IMR-90 (cell line): ENCODE measurements around the gene DHRSX. TPM values are rescaled to one million over a fixed set of nuclear protein-coding genes. Genes with fewer than 3 reads are reported as not detected.

Source experiments
- ATAC-seq: fragments of 200-7000 bp; cut with Tn5 transposase; 2 replicates; pipeline ENCODE4 v1.9.1; 2020; ENCODE audit warnings: low read depth, mild to moderate bottlenecking, moderate library complexity
- BruUV-seq: library from RNA; stranded (reverse); fragments of 400-500 nt; replicated peaks from 2 replicates; lab custom pipeline; 2021; lab: Mats Ljungman, UMichigan
- CTCF ChIA-PET: fragments of 300-600 bp; formaldehyde crosslinking; extraction: SDS; loops from one replicate; lab custom pipeline; 2021; ENCODE audit warnings: antibody characterized with exemption; lab: Yijun Ruan, JAX
- POLR2A ChIA-PET: fragments of 300-600 bp; sonication (Branson Sonifier 250); formaldehyde crosslinking; loops from one replicate; lab custom pipeline; 2022; ENCODE audit warnings: antibody characterized with exemption; ENCODE audit not compliant: unreplicated experiment; lab: Charles Lee
- DNase-seq: peaks from one replicate; pipeline ENCODE4 v3.0.0; 2013
- H2AFZ ChIP-seq: replicated peaks from 2 replicates; pipeline ENCODE3; 2013; ENCODE audit warnings: low read length, mild to moderate bottlenecking; ENCODE audit not compliant: poor library complexity
- H2AK5ac ChIP-seq: 2 replicates; pipeline ENCODE4 v1.6.1; 2013; ENCODE audit warnings: low read depth, low read length, inconsistent platforms
- H2AK9ac ChIP-seq: replicated peaks from 2 replicates; pipeline ENCODE3; 2013; ENCODE audit warnings: mild to moderate bottlenecking, low read depth, low read length, moderate library complexity; ENCODE audit not compliant: poor library complexity
- H2BK120ac ChIP-seq: 2 replicates; pipeline ENCODE4 v1.6.1; 2013; ENCODE audit warnings: low read depth, low read length, inconsistent platforms
- H2BK15ac ChIP-seq: 3 replicates; pipeline ENCODE4 v1.6.1; 2013; ENCODE audit warnings: low read depth, low read length, inconsistent platforms
- H2BK20ac ChIP-seq: 2 replicates; pipeline ENCODE4 v1.6.1; 2013; ENCODE audit warnings: low read depth, mild to moderate bottlenecking, inconsistent platforms, low read length, moderate library complexity
- H2BK5ac ChIP-seq: 2 replicates; pipeline ENCODE4 v1.6.1; 2013; ENCODE audit warnings: mild to moderate bottlenecking, low read depth, low read length, inconsistent platforms; ENCODE audit not compliant: poor library complexity, severe bottlenecking
- H3K14ac ChIP-seq: replicated peaks from 2 replicates; pipeline ENCODE4 v1.6.1; 2013; ENCODE audit warnings: low read depth, low read length, inconsistent platforms
- H3K18ac ChIP-seq: 2 replicates; pipeline ENCODE4 v1.6.1; 2013; ENCODE audit warnings: low read depth, low read length, control low read depth
- H3K23ac ChIP-seq: 2 replicates; pipeline ENCODE4 v1.6.1; 2013; ENCODE audit warnings: low read depth, low read length, inconsistent platforms
- H3K27ac ChIP-seq: 2 replicates; pipeline ENCODE4 v1.5.1; 2013; ENCODE audit warnings: mild to moderate bottlenecking, control low read depth, low read length; ENCODE audit not compliant: insufficient read depth
- H3K27me3 ChIP-seq: 2 replicates; pipeline ENCODE4 v1.6.1; 2013; ENCODE audit warnings: low read length; ENCODE audit not compliant: control insufficient read depth, insufficient read depth
- H3K36me3 ChIP-seq: 2 replicates; pipeline ENCODE4 v1.6.1; 2013; ENCODE audit warnings: low read length, mixed read lengths; ENCODE audit not compliant: control insufficient read depth, insufficient read depth
- H3K4ac ChIP-seq: 2 replicates; pipeline ENCODE4 v1.6.1; 2013; ENCODE audit warnings: low read depth, low read length, inconsistent platforms
- H3K4me1 ChIP-seq: 2 replicates; pipeline ENCODE4 v1.6.1; 2013; ENCODE audit warnings: low read length, mixed read lengths; ENCODE audit not compliant: control insufficient read depth, insufficient read depth
- H3K4me2 ChIP-seq: 2 replicates; pipeline ENCODE4 v1.6.1; 2013; ENCODE audit warnings: low read depth, mild to moderate bottlenecking, control low read depth, low read length, moderate library complexity
- H3K4me3 ChIP-seq: 2 replicates; pipeline ENCODE4 v1.5.1; 2013; ENCODE audit warnings: low read depth, mild to moderate bottlenecking, control low read depth, low read length, moderate library complexity; ENCODE audit not compliant: insufficient read depth
- H3K56ac ChIP-seq: 2 replicates; pipeline ENCODE4 v1.6.1; 2013; ENCODE audit warnings: low read length, inconsistent platforms; ENCODE audit not compliant: insufficient read depth; ENCODE audit errors: extremely low read depth
- H3K79me1 ChIP-seq, 2 experiments: 2 replicates each; pipeline ENCODE4 v1.6.1; 2013; ENCODE audit warnings: low read length in 2 of 2, inconsistent platforms in 1 of 2, low read depth in 1 of 2
- H3K9ac ChIP-seq: 2 replicates; pipeline ENCODE4 v1.6.1; 2013; ENCODE audit warnings: low read depth, low read length, control low read depth
- H3K9me1 ChIP-seq: 2 replicates; pipeline ENCODE4 v1.6.1; 2013; ENCODE audit warnings: low read length, inconsistent platforms; ENCODE audit not compliant: insufficient read depth
- H3K9me3 ChIP-seq: 2 replicates; pipeline ENCODE4 v1.6.1; 2013; ENCODE audit warnings: low read length; ENCODE audit not compliant: control insufficient read depth, insufficient read depth
- H4K20me1 ChIP-seq: 2 replicates; pipeline ENCODE4 v1.6.1; 2013; ENCODE audit warnings: low read length, inconsistent platforms; ENCODE audit not compliant: insufficient read depth
- H4K5ac ChIP-seq: 2 replicates; pipeline ENCODE4 v1.6.1; 2013; ENCODE audit warnings: mild to moderate bottlenecking, low read depth, low read length, control low read depth
- H4K8ac ChIP-seq, 2 experiments: 2 replicates each; pipeline ENCODE4 v1.6.1; 2013; ENCODE audit warnings: low read depth in 2 of 2, low read length in 2 of 2, control low read depth in 1 of 2, inconsistent platforms in 1 of 2
- H4K91ac ChIP-seq: 2 replicates; pipeline ENCODE4 v1.6.1; 2013; ENCODE audit warnings: low read depth, low read length, inconsistent platforms; ENCODE audit not compliant: insufficient read depth
- CHD1 ChIP-seq: IDR thresholded peaks from 2 replicates; pipeline ENCODE4 v1.6.1; 2012; ENCODE audit warnings: low read depth, low read length, improper control_type of control experiment
- FOS ChIP-seq: fragments of 150-350 bp; IDR thresholded peaks from 2 replicates; pipeline ENCODE4 v1.6.1; 2016; ENCODE audit warnings: low read depth, low read length
- RAD21 ChIP-seq: IDR thresholded peaks from 2 replicates; pipeline ENCODE4 v1.6.1; 2012; ENCODE audit warnings: low read length, improper control_type of control experiment
- RCOR1 ChIP-seq: IDR thresholded peaks from 2 replicates; pipeline ENCODE4 v1.6.1; 2012; ENCODE audit warnings: mild to moderate bottlenecking, low read length, improper control_type of control experiment; ENCODE audit not compliant: insufficient replicate concordance
- RFX5 ChIP-seq: IDR thresholded peaks from 2 replicates; pipeline ENCODE4 v1.8.0; 2012; ENCODE audit warnings: low read depth, mild to moderate bottlenecking, low read length, moderate library complexity
- USF2 ChIP-seq: fragments of 150-350 bp; IDR thresholded peaks from 2 replicates; pipeline ENCODE4 v1.6.1; 2017; ENCODE audit warnings: mild to moderate bottlenecking, antibody characterized with exemption, low read length, low read depth
- whole genome bisulfite sequencing, 2 experiments: methylation state at CpG; one replicate each; pipeline versions ENCODE4 v1.1.5 to v1.1.7; 2013; ENCODE audit warnings: missing lambda C conversion rate in 2 of 2; ENCODE audit not compliant: insufficient read length in 1 of 2; ENCODE audit errors: extremely low coverage in 2 of 2; 5-methylcytosine and 5-hydroxymethylcytosine counted together
- dilution Hi-C: fragments of 300-500 bp; cut with HindIII; formaldehyde crosslinking; loops from one replicate; pipeline ENCODE4 v1.14.3; 2018; ENCODE audit warnings: low sequenced_read_pairs; ENCODE audit not compliant: unreplicated experiment
- in situ Hi-C: fragments of 300-500 bp; cut with MboI; formaldehyde crosslinking; loops from 3 replicates; pipeline ENCODE4 v1.14.3; 2019; ENCODE audit warnings: low sequenced_read_pairs, inconsistent platforms, mixed read lengths
- intact Hi-C: fragments of 100-400 bp; cut with micrococcal nuclease; formaldehyde crosslinking; loops from 2 replicates; pipeline ENCODE4 v1.10.0; 2022
- polyA plus RNA-seq, 3 experiments: library from polyadenylated mRNA; depleted of rRNA; stranded (reverse); fragments of >200 nt; gene quantifications; 2 replicates each; pipeline ENCODE4 v1.2.3, GENCODE V29; 2012; ENCODE audit warnings: low replicate concordance in 1 of 3
- total RNA-seq: library from RNA; depleted of rRNA; stranded (reverse); fragments of >200 nt; gene quantifications from 2 replicates; pipeline ENCODE4 v1.2.3, GENCODE V29; 2012

The DHRSX gene
- total and polyA plus RNA-seq, 2 of the 4 experiments (the other 2 are of a cell fraction) = 26.2 to 38.0 TPM

DNA sequence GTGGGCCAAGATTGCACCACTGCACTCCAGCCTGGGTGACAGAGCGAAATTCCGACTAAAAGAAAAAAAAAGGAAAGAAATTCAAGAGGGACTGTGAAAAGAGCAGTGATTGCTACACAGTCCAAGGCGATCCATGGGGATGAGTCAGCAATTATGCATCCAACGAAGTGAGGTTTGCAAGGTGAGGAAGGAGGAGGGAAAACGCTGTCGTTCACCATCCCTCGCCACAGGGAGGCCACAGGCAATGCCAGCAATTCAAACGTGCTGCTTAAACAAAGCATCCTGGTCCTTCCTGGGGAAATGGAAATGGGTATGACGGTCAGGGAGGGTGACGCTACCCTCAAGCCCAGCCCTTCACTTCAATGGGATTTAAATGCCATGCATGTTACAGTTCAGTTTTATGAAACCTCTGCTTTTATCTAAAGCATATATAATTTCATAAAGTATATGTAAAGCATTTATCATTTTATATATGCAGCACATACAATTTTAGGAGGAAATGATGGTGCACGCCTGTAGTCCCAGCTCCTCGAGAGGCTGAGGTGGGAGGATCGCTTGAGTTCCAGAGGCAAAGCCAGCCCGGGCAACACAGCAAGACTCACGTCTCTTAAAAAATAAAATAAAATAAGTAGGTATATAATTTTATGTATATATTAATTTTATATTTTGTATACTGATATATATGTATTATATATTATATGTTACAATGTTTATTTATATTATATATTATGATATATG is 108.7 kb downstream of the DHRSX start (continued):
- no peak for TF ChIP-seq USF2

DNA sequence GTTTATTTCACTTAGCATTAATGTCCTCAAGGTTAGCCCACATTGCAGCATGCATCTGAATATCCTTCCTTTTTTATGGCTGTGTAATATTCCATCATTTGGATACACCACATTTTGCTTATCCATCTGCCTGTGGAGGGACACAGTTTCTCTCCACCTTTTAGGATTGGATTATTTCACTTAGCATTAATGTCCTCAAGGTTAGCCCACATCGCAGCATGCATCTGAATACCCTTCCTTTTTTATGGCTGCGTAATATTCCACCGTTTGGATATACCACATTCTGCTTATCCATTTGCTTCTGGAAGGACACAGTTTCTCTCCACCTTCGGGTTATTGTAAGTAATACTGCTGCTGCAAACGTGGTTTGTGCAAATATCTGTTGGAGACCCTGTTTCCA is 110.0 kb downstream of the DHRSX start:
- in situ Hi-C loops = no loop called here
- Histone ChIP-seq H3K4me2 (no peak overlapping the region), H2AK5ac (no peak overlapping the region), H3K9me1 (peaks cover 13% of the 10 kb centered on the region; the same call in 1 of the 2 replicates), H3K4me3 (no peak overlapping the region), H3K27ac (no peak overlapping the region), H3K4ac (no peak overlapping the region), H4K8ac (no peak overlapping the region), H2BK120ac (no peak overlapping the region), H4K91ac (no peak overlapping the region), H3K18ac (no peak overlapping the region), H2BK5ac (no peak overlapping the region), H3K27me3 (no peaks in the 10 kb centered on the region), H3K9me3 (peaks cover 4% of the 10 kb centered on the region; the same call in 1 of the 2 replicates), H3K23ac (no peak overlapping the region), H2AFZ (no peak overlapping the region), H4K20me1 (peaks cover 11% of the 10 kb centered on the region; the same call in 1 of the 2 replicates), H3K36me3 (peaks cover 4% of the 10 kb centered on the region), H2BK20ac (no peak overlapping the region), H3K79me1 (peaks cover 3 to 42% of the 10 kb centered on the region in 2 experiments; a peak in 3 of 4 replicates), H2BK15ac (no peak overlapping the region), H3K4me1 (peaks cover 7% of the 10 kb centered on the region), H3K56ac (no peak overlapping the region), H3K9ac (no peak overlapping the region), H3K14ac (no peak overlapping the region), H4K5ac (no peak overlapping the region), H2AK9ac (no peak overlapping the region)
- no peak for DNase-seq
- ChIA-PET CTCF (no interaction called here), POLR2A (no interaction called here)
- intact Hi-C loops = no loop called here
- WGBS, 2 experiments = 100% methylated on average over 2 of the region's 5 CpGs; no CpG with 5 or more reads in 1 of the 2 experiments
- no peak for ATAC-seq
- BruUV-seq = no TSS peak
- dilution Hi-C loops = no loop called here
- TF ChIP-seq CHD1 (no peak), FOS (no peak), RCOR1 (no peak), RAD21 (no peak), RFX5 (no peak)
